ENCODE data around the gene RNF151. TPM values are rescaled to one million over a fixed set of nuclear protein-coding genes. Genes with fewer than 3 reads are reported as not detected.

Gene RNF151
- total RNA-seq, 4 donors from 2014 or later = not detected

DNA sequence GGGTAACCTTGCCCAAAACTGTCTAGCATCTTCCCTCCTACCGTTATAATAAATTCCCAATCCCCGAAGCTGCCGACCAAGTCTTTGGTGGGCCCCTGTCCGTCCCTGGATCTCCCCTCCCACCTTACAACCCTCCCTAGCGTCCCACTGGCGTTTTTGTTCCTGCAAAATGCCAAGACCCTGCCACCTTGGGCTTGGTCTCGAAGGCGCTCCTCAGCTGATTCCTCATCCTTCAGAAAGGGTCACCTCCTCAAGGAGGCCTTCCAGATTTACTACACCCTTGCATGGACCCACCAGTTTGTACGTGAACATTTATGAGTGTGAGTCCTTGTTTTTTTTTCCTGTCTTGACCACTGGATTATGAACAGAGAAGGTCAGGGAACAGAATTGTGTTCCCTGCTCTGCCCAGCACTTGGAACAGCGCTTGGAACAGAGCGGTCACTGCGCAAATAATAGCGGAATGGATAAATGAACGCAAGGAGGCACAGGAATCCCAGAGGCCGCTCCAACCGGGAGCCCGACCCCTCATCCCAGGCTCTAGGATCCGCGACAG is 16.4 kb downstream of the RNF151 start:
- H3K27me3 ChIP-seq = peaks cover 55% of the 10 kb centered on the region
- H3K27ac ChIP-seq = peak overlapping the region in 3 of 4 donors; percentile 79 to 85 (median 81)
- H3K4me1 ChIP-seq = peaks cover 0 to 48% (median 11%) of the 10 kb centered on the region in 3 donors
- peaks cover 0 to 36% of the 10 kb centered on the region in 2 donors for H3K36me3 ChIP-seq
- no peak for ATAC-seq
- TF ChIP-seq, protein P1, sequence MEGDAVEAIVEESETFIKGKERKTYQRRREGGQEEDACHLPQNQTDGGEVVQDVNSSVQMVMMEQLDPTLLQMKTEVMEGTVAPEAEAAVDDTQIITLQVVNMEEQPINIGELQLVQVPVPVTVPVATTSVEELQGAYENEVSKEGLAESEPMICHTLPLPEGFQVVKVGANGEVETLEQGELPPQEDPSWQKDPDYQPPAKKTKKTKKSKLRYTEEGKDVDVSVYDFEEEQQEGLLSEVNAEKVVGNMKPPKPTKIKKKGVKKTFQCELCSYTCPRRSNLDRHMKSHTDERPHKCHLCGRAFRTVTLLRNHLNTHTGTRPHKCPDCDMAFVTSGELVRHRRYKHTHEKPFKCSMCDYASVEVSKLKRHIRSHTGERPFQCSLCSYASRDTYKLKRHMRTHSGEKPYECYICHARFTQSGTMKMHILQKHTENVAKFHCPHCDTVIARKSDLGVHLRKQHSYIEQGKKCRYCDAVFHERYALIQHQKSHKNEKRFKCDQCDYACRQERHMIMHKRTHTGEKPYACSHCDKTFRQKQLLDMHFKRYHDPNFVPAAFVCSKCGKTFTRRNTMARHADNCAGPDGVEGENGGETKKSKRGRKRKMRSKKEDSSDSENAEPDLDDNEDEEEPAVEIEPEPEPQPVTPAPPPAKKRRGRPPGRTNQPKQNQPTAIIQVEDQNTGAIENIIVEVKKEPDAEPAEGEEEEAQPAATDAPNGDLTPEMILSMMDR (IDR thresholded peaks at IDR 0.05) = peak in 1 of 4 experiments; percentile 4
- TF ChIP-seq POLR2AphosphoS5 (IDR thresholded peaks at IDR 0.05) = no peak
- H3K9me3 ChIP-seq = no peaks in the 10 kb centered on the region
- H3K4me3 ChIP-seq = peak overlapping the region; percentile 74 to 92
- 31 to 47% methylated on average over 2 to 12 of the region's 19 CpGs for WGBS, 2 donors (ENCODE audit: low coverage in 1 of 2)

DNA sequence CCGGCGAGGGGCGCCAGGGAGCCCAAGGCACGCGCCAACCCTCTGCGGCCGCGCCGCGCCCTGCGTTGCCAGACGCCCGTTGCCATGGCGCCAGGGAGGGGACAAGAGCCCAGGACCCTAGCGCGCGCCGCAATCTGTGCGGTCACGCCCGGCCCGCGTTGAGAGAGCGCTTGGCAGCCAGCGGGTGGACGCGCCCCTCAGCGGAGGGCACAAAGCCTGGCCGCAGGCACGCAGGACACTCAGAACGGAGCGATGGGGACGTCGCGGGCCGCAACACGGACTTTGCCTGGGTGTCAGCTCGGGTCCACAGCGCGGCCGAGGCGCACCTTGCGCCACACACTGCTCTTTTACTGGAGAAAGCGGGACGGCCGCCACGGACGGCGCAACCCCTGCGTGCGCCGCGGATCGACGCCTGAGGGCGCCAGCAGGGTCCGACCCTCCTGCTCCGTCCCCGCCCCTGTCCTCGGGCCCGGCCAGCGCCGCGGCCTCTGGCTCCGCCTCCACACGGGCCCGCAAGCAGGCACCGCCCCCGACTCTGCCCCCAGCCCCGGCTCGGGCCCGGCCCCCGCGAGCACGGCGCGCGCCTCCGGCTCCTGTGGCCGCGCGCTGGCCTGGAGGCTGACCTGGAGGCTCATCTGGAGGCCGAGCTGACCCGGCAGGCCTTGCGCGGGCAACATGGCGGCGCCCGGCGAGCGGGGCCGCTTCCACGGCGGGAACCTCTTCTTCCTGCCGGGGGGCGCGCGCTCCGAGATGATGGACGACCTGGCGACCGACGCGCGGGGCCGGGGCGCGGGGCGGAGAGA is 17.1 kb downstream of the RNF151 start, which contains the start of gene GFER:
TSS of gene GFER (plus strand) at position 650 of the 803 bp plus-strand sequence. CDS start at position 676, 26 bp downstream.
- Histone ChIP-seq H3K4me3 (peak within 1 kb of the TSS; percentile 74 to 92), H3K27ac (peak within 1 kb of the TSS; percentile 7 to 85 (median 80)), H3K36me3 (peaks cover 0 to 29% of the 10 kb centered on the region in 2 donors), H3K27me3 (peaks cover 55% of the 10 kb centered on the region), H3K9me3 (no peaks in the 10 kb centered on the region), H3K4me1 (peaks cover 0 to 47% (median 11%) of the 10 kb centered on the region in 3 donors)
- WGBS, 2 donors (ENCODE audit: low coverage in 1 of 2) = 0% methylated on average over 1 of the region's 109 CpGs; no CpG with 5 or more reads in 1 of the 2 donors
- no peak for TF ChIP-seq EP300 (IDR thresholded peaks at IDR 0.05)
- TF ChIP-seq POLR2A (IDR thresholded peaks at IDR 0.05) = peak; percentile 51 to 68
- TF ChIP-seq, protein P1 (IDR thresholded peaks at IDR 0.05) = peak in 2 of 4 experiments; percentile 1 to 64
- peak; percentile 1 for TF ChIP-seq POLR2AphosphoS5 (IDR thresholded peaks at IDR 0.05)
- peak; percentile 94 for ATAC-seq

DNA sequence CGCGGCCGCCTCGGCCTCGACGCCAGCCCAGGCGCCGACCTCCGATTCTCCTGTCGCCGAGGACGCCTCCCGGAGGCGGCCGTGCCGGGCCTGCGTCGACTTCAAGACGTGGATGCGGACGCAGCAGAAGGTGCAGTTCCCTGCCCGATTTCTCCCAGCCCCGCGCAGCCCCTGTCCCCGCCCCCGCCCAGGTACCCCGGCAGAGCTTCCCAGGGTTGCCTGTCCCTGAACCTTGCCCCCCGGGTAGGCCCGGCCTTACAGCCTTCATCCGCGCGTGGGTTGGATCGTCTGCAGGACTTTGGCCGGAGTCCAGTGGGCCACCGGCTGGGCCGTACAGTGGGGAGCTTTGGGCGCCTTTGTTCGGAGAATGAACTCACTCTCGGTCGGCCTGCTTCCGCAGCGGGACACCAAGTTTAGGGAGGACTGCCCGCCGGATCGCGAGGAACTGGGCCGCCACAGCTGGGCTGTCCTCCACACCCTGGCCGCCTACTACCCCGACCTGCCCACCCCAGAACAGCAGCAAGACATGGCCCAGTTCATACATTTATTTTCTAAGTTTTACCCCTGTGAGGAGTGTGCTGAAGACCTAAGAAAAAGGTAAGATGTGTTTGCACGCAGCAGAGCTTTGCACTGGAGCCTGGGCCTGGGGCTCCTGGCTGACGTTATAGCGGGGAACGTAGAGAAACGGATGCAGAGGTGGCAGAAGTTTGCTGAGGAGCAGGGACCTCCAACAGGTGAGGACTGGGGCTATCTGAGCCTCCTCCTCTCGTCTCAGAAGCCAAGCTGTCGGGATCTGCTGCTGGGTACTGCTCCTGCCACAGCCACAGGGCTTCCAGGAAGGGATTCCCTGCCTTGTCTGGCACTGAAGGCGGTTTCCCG is 17.9 kb downstream of the RNF151 start:
- H3K36me3 ChIP-seq = peaks cover 0 to 25% of the 10 kb centered on the region in 2 donors
- peak; percentile 3 for ATAC-seq
- no peaks in the 10 kb centered on the region for H3K9me3 ChIP-seq
- H3K27ac ChIP-seq = peak overlapping the region; percentile 7 to 85 (median 80)
- H3K4me3 ChIP-seq = peak overlapping the region; percentile 74 to 92
- peaks cover 55% of the 10 kb centered on the region for H3K27me3 ChIP-seq
- 43 to 58% methylated on average over 5 to 9 of the region's 58 CpGs for WGBS, 2 donors (ENCODE audit: low coverage in 1 of 2)
- no peak for TF ChIP-seq POLR2AphosphoS5 (IDR thresholded peaks at IDR 0.05)
- TF ChIP-seq, protein P1 (IDR thresholded peaks at IDR 0.05) = no peak
- no peak for TF ChIP-seq POLR2A (IDR thresholded peaks at IDR 0.05)
- no peak for TF ChIP-seq EP300 (IDR thresholded peaks at IDR 0.05)
- peaks cover 0 to 43% (median 11%) of the 10 kb centered on the region in 3 donors for H3K4me1 ChIP-seq

DNA sequence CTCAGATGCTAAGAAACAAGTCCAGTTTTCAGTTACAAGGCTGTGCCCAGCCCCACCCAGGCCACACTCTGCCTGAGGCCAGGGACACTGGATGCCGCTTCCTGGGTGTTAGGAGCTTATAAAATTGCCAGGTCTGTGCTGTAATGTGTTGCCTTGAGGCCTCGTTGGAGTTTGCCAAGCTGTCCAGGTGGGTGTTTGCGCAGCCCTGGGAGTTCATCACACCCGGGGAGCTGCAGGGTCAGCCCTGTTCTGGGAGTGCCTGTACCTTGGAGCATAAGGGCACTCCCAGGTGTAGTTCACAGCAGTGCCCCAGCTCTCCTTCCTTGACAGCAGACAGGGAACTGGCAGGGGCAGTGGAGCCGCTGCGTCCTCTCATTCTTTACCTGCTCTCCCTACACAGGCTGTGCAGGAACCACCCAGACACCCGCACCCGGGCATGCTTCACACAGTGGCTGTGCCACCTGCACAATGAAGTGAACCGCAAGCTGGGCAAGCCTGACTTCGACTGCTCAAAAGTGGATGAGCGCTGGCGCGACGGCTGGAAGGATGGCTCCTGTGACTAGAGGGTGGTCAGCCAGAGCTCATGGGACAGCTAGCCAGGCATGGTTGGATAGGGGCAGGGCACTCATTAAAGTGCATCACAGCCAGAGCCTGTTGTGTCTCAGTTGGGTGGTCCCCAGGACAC is 19.0 kb downstream of the RNF151 start:
- H3K27me3 ChIP-seq = peaks cover 55% of the 10 kb centered on the region
- H3K9me3 ChIP-seq = no peaks in the 10 kb centered on the region
- H3K4me3 ChIP-seq = no peak overlapping the region
- H3K4me1 ChIP-seq = peaks cover 0 to 43% (median 14%) of the 10 kb centered on the region in 3 donors
- no peak for ATAC-seq
- WGBS, 2 donors (ENCODE audit: low coverage in 1 of 2) = no CpG with 5 or more reads among the region's 14 CpGs
- TF ChIP-seq POLR2AphosphoS5 (IDR thresholded peaks at IDR 0.05) (no peak), EP300 (IDR thresholded peaks at IDR 0.05) (no peak), POLR2A (IDR thresholded peaks at IDR 0.05) (no peak)
- H3K27ac ChIP-seq = no peak overlapping the region
- peaks cover 0 to 25% of the 10 kb centered on the region in 2 donors for H3K36me3 ChIP-seq
